Measurements from ENCODE around the gene C9orf43.

Gene C9orf43

GRCh38 chr9:113474360-113475028, 63.9 kb downstream of the C9orf43 start:
- Histone ChIP-seq H3K27ac (no peak overlapping the region), H3K36me3 (no peaks in the 10 kb centered on the region), H3K4me1 (peaks cover 9% of the 10 kb centered on the region; the same call in 1 of the 2 replicates), H3K9ac (no peak overlapping the region), H3K9me3 (no peaks in the 10 kb centered on the region), H3K27me3 (no peaks in the 10 kb centered on the region), H3K4me2 (no peak overlapping the region), H4K20me1 (no peaks in the 10 kb centered on the region), H3K4me3 (no peak overlapping the region)
- no peak for TF ChIP-seq Cebpa-rat (IDR thresholded peaks at IDR 0.05)

- H3K9ac ChIP-seq = no peak overlapping the region
- no peak overlapping the region for H3K27ac ChIP-seq
- no peak overlapping the region for H3K4me2 ChIP-seq
- H3K27me3 ChIP-seq = no peaks in the 10 kb centered on the region
- TF ChIP-seq Cebpa-rat (IDR thresholded peaks at IDR 0.05) = no peak
- H3K4me3 ChIP-seq = no peak overlapping the region
- H4K20me1 ChIP-seq = no peaks in the 10 kb centered on the region
- H3K4me1 ChIP-seq = peaks cover 9% of the 10 kb centered on the region; the same call in 1 of the 2 replicates
- no peaks in the 10 kb centered on the region for H3K9me3 ChIP-seq
- H3K36me3 ChIP-seq = no peaks in the 10 kb centered on the region
These were observed 64.5 kb downstream of the C9orf43 start for GRCh38 chr9:113475031-113475430.

- no peaks in the 10 kb centered on the region for H4K20me1 ChIP-seq
- H3K36me3 ChIP-seq = no peaks in the 10 kb centered on the region
- no peaks in the 10 kb centered on the region for H3K27me3 ChIP-seq
- peaks cover 9% of the 10 kb centered on the region; the same call in 1 of the 2 replicates for H3K4me1 ChIP-seq
- no peaks in the 10 kb centered on the region for H3K9me3 ChIP-seq
- H3K9ac ChIP-seq = no peak overlapping the region
- no peak overlapping the region for H3K4me3 ChIP-seq
- TF ChIP-seq Cebpa-rat (IDR thresholded peaks at IDR 0.05) = no peak
- H3K4me2 ChIP-seq = no peak overlapping the region
- H3K27ac ChIP-seq = no peak overlapping the region
These were observed 65.4 kb downstream of the C9orf43 start for GRCh38 chr9:113475992-113476391.

- H4K20me1 ChIP-seq = no peaks in the 10 kb centered on the region
- H3K27ac ChIP-seq = no peak overlapping the region
- no peak overlapping the region for H3K4me3 ChIP-seq
- no peak overlapping the region for H3K9ac ChIP-seq
- TF ChIP-seq Cebpa-rat (IDR thresholded peaks at IDR 0.05) = no peak
- no peaks in the 10 kb centered on the region for H3K36me3 ChIP-seq
- H3K4me2 ChIP-seq = no peak overlapping the region
- no peaks in the 10 kb centered on the region for H3K27me3 ChIP-seq
- no peaks in the 10 kb centered on the region for H3K9me3 ChIP-seq
- peaks cover 9% of the 10 kb centered on the region; the same call in 1 of the 2 replicates for H3K4me1 ChIP-seq
These were observed 66.0 kb downstream of the C9orf43 start for GRCh38 chr9:113476511-113476916.

GRCh38 chr9:113477058-113477457, 66.5 kb downstream of the C9orf43 start:
- Histone ChIP-seq H3K4me2 (no peak overlapping the region), H3K27ac (no peak overlapping the region), H3K36me3 (no peaks in the 10 kb centered on the region), H3K27me3 (no peaks in the 10 kb centered on the region), H4K20me1 (no peaks in the 10 kb centered on the region), H3K4me3 (no peak overlapping the region), H3K9me3 (no peaks in the 10 kb centered on the region), H3K4me1 (peaks cover 9% of the 10 kb centered on the region; the same call in 1 of the 2 replicates), H3K9ac (no peak overlapping the region)
- TF ChIP-seq Cebpa-rat (IDR thresholded peaks at IDR 0.05) = no peak

GRCh38 chr9:113477661-113478060, 67.1 kb downstream of the C9orf43 start:
- Histone ChIP-seq H3K9me3 (no peaks in the 10 kb centered on the region), H4K20me1 (no peaks in the 10 kb centered on the region), H3K27me3 (no peaks in the 10 kb centered on the region), H3K4me3 (no peak overlapping the region), H3K9ac (no peak overlapping the region), H3K4me2 (no peak overlapping the region), H3K27ac (no peak overlapping the region), H3K4me1 (peaks cover 9% of the 10 kb centered on the region; the same call in 1 of the 2 replicates), H3K36me3 (no peaks in the 10 kb centered on the region)
- TF ChIP-seq Cebpa-rat (IDR thresholded peaks at IDR 0.05) = no peak

GRCh38 chr9:113479174-113479621, 68.7 kb downstream of the C9orf43 start:
- no peak overlapping the region for H3K4me3 ChIP-seq
- H3K9ac ChIP-seq = no peak overlapping the region
- no peak overlapping the region for H3K27ac ChIP-seq
- no peaks in the 10 kb centered on the region for H3K27me3 ChIP-seq
- no peak for TF ChIP-seq Cebpa-rat (IDR thresholded peaks at IDR 0.05)
- H3K36me3 ChIP-seq = no peaks in the 10 kb centered on the region
- peaks cover 14% of the 10 kb centered on the region for H3K4me1 ChIP-seq
- no peak overlapping the region for H3K4me2 ChIP-seq
- no peaks in the 10 kb centered on the region for H3K9me3 ChIP-seq
- no peaks in the 10 kb centered on the region for H4K20me1 ChIP-seq
